ENCODE measurements around the gene AQP1.

GRCh38 chr7:30908681-30909080, 3.0 kb upstream of the AQP1 start:
- no peak for TF ChIP-seq POLR2A (IDR thresholded peaks at IDR 0.05)
- no peak for TF ChIP-seq CTCF (IDR thresholded peaks at IDR 0.05)
- TF ChIP-seq EP300 (IDR thresholded peaks at IDR 0.05), result no peak
- TF ChIP-seq POLR2AphosphoS5 (IDR thresholded peaks at IDR 0.05), result no peak
